Fibroblast of skin of right quadriceps (primary cell): ENCODE data around the gene SSBP4.
"Not testable (repeated sequence)": the region's sequence is repeated elsewhere in the genome, so short reads cannot be mapped to it uniquely, and the experiment has no call there.

Experiments used
- DNase-seq: peaks from one replicate; pipeline ENCODE4 v3.0.0-alpha.2; 2013

SSBP4 gene

DNA sequence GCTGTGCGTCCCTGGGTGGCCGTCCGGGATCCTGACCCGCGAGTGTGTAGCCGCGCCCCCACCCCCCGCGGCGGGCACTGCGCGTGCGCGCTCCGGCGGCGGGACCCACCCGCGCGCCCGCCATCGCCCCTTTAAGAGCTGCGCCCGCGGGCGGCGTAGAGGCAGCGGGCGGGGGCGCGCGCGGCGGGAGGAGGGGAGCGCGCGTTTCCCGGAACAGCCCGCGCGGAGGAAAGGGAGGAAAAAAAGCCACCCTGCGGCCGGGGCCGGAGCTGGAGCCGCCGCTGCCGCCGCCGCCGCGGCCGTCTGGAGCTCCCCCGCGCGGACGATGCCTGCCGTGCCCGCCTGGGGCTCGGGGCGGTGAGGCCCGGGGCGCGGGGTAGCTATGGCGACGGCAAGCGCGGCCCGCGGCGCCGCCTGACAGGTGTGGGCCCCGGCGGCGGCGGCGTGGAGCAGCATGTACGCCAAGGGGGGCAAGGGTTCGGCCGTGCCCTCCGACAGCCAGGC is at the start of gene SSBP4:
Gene SSBP4, plus strand, starts transcription at position 204 of the 504 bp plus-strand sequence. Its CDS starts 251 bp downstream, at position 455.
- peak; percentile 86 for DNase-seq

- DNase-seq: no peak
These were observed 45.7 kb upstream of the SSBP4 start for GRCh38 chr19:18373407-18373891.

DNA sequence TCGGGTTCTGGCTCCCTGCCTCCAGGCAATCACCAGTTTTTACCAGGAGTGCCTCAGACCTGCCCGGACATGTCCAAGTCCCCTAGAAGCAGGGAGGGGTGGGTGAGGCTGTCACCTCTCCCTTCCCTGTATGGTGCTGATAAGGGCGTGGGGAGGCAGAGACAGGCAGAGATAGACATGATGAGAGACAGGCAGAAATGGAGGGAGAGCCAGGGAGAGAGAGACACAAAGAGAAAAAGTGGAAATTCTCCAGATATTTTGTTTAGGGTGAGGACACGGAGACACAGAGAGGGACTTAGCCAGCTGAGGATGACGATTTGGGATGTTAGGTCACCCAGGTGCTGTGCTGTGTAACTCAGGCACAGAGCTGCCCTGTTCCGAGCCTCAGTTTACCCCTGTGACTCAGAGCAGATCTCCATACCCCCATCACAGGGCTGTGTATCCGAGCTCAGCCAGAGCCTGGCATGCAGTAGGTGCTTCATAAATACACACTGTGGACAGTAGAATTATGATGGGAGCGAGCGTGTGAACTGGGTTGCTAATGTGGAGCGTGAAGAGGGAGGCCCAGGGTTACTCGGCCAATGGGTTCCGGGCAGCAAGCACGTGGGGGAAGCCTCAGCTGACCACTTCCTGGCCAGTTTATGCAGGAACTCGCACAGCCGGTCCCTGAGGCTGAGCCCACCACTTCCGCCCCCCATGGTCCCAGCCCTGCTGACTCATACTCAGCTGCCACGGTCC is 45.1 kb upstream of the SSBP4 start:
- DNase-seq: peak; percentile 94

DNA sequence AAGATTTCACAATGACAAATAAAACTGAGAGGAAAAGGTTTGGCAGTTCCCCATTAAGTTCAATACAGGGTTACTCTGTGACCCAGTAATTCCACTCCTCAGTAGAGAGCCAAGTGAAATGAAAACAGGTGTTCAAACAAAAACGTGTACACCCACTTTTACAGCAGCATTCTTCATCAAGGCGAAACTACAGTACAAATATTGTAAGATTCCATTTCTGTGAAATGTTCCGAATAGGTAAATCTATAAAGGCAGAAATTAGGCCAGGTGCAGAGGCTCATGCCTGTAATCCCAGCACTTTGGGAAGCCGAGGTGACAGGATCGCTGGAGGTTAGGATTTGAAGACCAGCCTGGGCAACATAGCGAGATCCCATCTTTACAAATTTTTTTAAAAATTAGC is 42.2 kb upstream of the SSBP4 start:
- no peak for DNase-seq

DNA sequence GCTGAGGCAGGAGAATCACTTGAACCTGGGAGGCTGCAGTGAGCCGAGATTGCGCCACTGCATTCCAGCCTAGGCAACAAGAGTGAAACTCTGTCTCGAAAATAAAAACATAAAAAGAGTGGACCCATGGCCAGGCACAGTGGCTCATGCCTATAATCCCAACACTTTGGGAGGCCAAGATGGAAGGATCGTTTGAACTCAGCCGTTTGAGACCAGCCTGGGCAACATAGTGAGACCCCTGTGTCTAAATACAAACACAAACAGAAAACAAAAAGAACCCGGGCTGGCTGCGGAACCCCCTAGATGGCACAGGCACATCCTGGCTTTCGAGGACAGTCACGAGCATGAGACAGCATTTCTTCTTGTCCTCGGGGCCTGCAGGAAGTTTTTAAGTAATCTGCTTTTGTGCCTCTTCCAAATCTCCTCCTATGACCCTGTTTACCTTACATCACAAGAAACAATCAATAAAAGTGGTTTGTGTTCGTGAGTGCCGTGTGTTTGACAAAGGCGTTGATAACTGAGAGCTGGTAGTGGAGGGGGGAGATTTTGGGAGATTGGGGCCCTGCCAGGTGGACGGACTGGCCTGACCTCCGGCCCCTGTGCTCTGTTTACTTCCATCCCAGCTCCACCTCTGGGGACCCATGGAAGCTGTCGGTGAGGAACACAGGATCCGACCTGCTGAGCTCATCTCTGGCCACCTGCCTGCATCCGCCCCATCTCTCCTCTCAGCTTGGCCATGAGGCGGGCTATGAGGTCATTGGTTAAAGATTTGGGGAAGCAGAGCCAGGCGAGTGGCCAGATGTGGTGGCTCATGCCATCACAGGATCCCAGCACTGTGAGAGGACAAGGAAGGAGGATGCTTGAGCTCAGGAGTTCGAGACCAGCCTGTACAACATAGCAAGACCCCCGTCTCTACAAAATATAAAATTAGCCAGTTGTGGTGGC is 39.1 kb upstream of the SSBP4 start:
- DNase-seq: peak; percentile 78

- DNase-seq: no peak
These were observed 38.4 kb upstream of the SSBP4 start for GRCh38 chr19:18380843-18381242.

GRCh38 chr19:18383622-18384021 is 35.6 kb upstream of the SSBP4 start:
- DNase-seq: not testable (repeated sequence)

- no peak for DNase-seq
These were observed 34.4 kb upstream of the SSBP4 start for GRCh38 chr19:18384775-18385174.

GRCh38 chr19:18385359-18385674 is 33.9 kb upstream of the SSBP4 start:
- DNase-seq: no peak

- DNase-seq: peak; percentile 52
These were observed 33.3 kb upstream of the SSBP4 start, which contains the start of gene GDF15 for GRCh38 chr19:18385675-18386542. TSS of gene GDF15 (plus strand) at chr19:18386158. CDS start at chr19:18386190, 32 bp downstream.

GRCh38 chr19:18386543-18387271 is 32.5 kb upstream of the SSBP4 start:
- peak; percentile 62 for DNase-seq

GRCh38 chr19:18388100-18388959 is 30.9 kb upstream of the SSBP4 start:
- peak; percentile 50 for DNase-seq

DNA sequence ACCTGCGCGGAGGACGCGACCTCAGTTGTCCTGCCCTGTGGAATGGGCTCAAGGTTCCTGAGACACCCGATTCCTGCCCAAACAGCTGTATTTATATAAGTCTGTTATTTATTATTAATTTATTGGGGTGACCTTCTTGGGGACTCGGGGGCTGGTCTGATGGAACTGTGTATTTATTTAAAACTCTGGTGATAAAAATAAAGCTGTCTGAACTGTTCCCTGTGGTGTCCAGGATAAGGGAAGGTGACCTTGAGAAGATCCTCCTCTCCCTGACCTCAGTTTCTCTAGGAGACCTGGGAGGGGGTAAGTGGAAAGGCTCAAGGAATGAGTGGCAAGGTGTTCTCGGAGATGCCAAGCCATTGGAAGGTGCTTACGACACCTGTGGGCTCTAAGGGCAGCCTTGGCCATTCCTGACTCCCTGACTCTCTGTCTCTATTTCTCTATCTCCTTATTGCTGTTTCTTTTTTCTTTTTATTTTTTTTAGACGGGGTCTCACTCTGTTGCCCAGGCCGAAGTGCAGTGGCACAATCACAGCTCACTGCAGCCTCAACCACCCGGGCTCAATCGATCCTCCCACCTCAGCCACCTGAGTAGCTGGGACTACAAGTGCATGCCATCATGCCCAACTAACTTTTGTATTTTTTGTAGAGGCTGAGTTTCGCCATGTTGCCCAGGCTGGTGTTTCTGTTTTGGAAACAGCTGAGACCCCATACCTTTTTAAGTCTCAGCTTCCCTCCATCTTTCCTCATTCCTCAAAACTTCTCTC is 30.1 kb upstream of the SSBP4 start:
- no peak for DNase-seq

GRCh38 chr19:18389726-18390064 is 29.5 kb upstream of the SSBP4 start:
- no peak for DNase-seq

DNA sequence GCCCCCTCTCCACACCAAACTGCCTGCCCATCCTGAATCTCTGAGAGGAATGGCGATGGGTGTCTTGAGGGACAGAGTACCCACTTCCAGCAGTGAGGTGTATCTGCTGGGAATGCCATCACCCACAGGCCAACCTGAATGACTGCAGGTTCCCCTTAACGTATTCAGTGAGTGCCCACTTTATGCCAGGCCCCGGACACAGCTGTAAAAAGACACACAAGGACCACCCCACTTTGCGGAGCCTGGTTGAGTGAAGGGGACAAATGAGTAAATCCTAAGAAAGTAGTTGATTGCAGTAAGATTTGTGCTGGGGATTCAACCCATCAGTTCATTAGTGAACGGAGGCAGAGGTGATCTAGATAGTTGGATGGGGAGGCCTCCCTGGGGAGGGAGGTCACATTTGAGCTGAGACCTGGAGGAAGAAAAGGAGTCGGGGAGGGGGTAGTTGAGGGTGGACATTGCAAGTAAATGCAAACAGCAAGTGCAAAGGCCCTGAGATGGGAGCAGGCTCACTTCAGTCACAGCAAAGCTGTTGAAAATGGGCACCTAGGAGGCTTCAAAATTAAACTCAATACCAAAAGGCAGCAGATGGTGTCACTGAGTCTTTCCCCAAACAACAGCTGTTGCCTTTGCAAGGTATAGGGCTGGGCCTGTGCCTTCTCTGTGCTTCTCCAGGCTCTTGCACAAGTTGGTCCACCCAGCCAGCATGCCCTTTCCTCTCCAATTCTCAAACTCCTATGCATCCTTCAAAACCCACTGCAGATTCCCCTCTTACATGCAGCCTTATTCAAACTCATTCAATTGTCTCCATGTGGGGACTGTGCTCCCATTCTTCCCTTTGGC is 28.9 kb upstream of the SSBP4 start:
- no peak for DNase-seq

DNA sequence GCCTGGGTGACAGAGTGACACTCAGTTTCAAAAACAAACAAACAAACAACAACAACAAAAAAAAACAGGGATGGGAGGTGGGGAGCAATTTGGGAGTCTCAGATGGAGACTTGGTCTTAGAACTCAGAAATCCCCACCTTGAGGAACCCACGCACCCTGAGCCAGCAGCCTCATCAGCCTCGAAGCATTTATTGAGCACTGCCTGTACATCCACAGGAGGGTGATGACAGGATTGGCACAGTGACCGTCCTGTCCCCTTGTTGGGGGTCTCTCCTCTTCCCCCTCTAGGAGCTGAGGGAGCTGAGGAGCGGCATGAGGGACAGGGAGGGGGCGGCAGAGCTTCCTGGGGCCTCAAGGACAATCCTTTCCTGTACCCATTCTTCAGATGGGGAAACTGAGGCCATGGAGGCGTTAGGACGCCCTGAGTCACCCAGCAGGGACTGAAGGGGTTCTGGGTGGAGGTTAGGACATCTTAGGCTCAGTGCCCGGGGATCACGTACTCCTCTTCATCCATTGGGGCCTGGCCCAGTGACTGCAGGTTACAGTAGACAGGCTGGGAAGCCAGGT is 27.6 kb upstream of the SSBP4 start:
- no peak for DNase-seq

- no peak for DNase-seq
These were observed 26.8 kb upstream of the SSBP4 start for GRCh38 chr19:18392417-18392816.

DNA sequence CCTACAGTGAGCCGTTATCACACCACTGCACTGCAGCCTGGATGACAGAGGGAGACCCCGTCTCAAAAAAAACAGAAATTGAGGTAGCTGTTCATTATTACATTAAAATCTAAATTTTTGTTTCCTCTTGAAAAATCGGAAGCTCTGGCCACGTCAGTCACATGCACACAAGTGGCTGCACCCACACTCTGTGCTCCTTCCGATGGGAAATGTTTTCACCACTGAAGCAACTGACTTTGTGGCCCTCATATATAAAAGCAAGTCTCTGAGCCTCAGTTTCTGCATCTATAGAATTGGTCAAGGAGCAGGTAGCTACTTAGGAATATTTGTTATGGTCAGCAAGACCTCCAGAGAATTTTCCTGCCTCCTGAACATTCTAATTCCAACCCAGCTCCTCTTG is 26.3 kb upstream of the SSBP4 start:
- no peak for DNase-seq

GRCh38 chr19:18393836-18394235 is 25.4 kb upstream of the SSBP4 start:
- DNase-seq: no peak
